HEK293T (cell line): Measurements from ENCODE around the gene SPP1.

Source experiments
- BHLHE40 ChIP-seq: fragments of 450-650 bp; IDR thresholded peaks from 2 replicates; pipeline ENCODE4 v1.6.1; 2016; ENCODE audit warnings: mild to moderate bottlenecking, moderate library complexity, borderline replicate concordance
- FOXK2 ChIP-seq: fragments of 450-650 bp; IDR thresholded peaks from 2 replicates; pipeline ENCODE4 v1.6.1; 2016; ENCODE audit warnings: mild to moderate bottlenecking
- FOXM1 ChIP-seq: fragments of 450-650 bp; IDR thresholded peaks from 2 replicates; pipeline ENCODE4 v1.6.1; 2017; ENCODE audit warnings: mild to moderate bottlenecking, borderline replicate concordance
- HDGF ChIP-seq: fragments of 450-650 bp; IDR thresholded peaks from 2 replicates; pipeline ENCODE4 v1.6.1; 2017; ENCODE audit warnings: antibody characterized with exemption, borderline replicate concordance
- LEF1 ChIP-seq: fragments of 450-650 bp; IDR thresholded peaks from 2 replicates; pipeline ENCODE4 v1.6.1; 2017; ENCODE audit warnings: mild to moderate bottlenecking, borderline replicate concordance
- NFRKB ChIP-seq: fragments of 450-650 bp; IDR thresholded peaks from 2 replicates; pipeline ENCODE4 v1.6.1; 2016; ENCODE audit warnings: mild to moderate bottlenecking, moderate library complexity
- PKNOX1 ChIP-seq: fragments of 450-650 bp; IDR thresholded peaks from 2 replicates; pipeline ENCODE4 v1.6.1; 2016
- SUZ12 ChIP-seq: fragments of 450-650 bp; IDR thresholded peaks from 2 replicates; pipeline ENCODE4 v1.6.1; 2016; ENCODE audit warnings: mild to moderate bottlenecking
- TARDBP ChIP-seq: fragments of 450-650 bp; IDR thresholded peaks from 2 replicates; pipeline ENCODE4 v1.6.1; 2016
- ZNF384 ChIP-seq: fragments of 450-650 bp; IDR thresholded peaks from 2 replicates; pipeline ENCODE4 v1.6.1; 2016

GRCh38 chr4:88022289-88022688 is 46.8 kb downstream of the SPP1 start:
- TF ChIP-seq BHLHE40 = no peak
- TF ChIP-seq FOXM1 = no peak
- TF ChIP-seq SUZ12 = no peak
- TF ChIP-seq HDGF = no peak
- TF ChIP-seq PKNOX1 = no peak
- no peak for TF ChIP-seq TARDBP
- no peak for TF ChIP-seq LEF1
- TF ChIP-seq NFRKB = no peak
- TF ChIP-seq ZNF384 = no peak
- TF ChIP-seq FOXK2 = no peak
